Esophagus squamous epithelium (tissue), 5 donors: ENCODE data around the gene OSGIN1. TPM values are rescaled to one million over a fixed set of nuclear protein-coding genes. Genes with fewer than 3 reads are reported as not detected.

Experiments
- DNase-seq: peaks from one replicate; lab custom pipeline; 2025; lab: John Stamatoyannopoulos, UW
- H3K27ac ChIP-seq, 4 donors: fragments of 200-600 bp; sonication (generic); one replicate each; pipeline ENCODE4 v1.5.1; 2016 to 2019; ENCODE audit warnings: mild to moderate bottlenecking in 1 of 4
- H3K27me3 ChIP-seq, 4 donors: fragments of 200-600 bp; sonication (generic); 1 replicate in 3 of 4; 2 replicates in 1 of 4; pipeline versions ENCODE4 v1.5.1 to v1.6.0; 2017 to 2021; ENCODE audit warnings: antibody characterized with exemption in 1 of 4
- H3K36me3 ChIP-seq, 3 donors: fragments of 200-600 bp; sonication (generic); one replicate each; pipeline ENCODE4 v1.5.1; 2016 to 2019
- H3K4me1 ChIP-seq, 3 donors: fragments of 200-600 bp; sonication (generic); one replicate each; pipeline ENCODE4 v1.5.1; 2017 to 2019
- H3K4me3 ChIP-seq, 4 donors: fragments of 200-600 bp; sonication (generic); 1 replicate in 3 of 4; 2 replicates in 1 of 4; pipeline ENCODE4 v1.5.1; 2016 to 2019; ENCODE audit warnings: mild to moderate bottlenecking in 2 of 4, moderate library complexity in 1 of 4
- H3K9me3 ChIP-seq, 3 donors: fragments of 200-600 bp; sonication (generic); one replicate each; pipeline ENCODE4 v1.5.1; 2016 to 2019
- CTCF ChIP-seq, 6 experiments: fragments of 450-650 bp in 4 of 6; fragments of 200-600 bp in 2 of 6; sonication (generic) in 2 of 6; IDR thresholded peaks; one replicate each; pipeline ENCODE4 v1.5.1; 2016 to 2019; ENCODE audit warnings: antibody characterized with exemption in 6 of 6, mild to moderate bottlenecking in 4 of 6, moderate library complexity in 4 of 6
- POLR2A ChIP-seq, 4 donors: fragments of 450-650 bp; IDR thresholded peaks; one replicate each; pipeline ENCODE4 v1.6.1; 2017; ENCODE audit warnings: antibody characterized with exemption in 4 of 4, mild to moderate bottlenecking in 4 of 4, moderate library complexity in 3 of 4
- WGBS, 2 donors: methylation state at CpG; one replicate each; pipeline ENCODE4 v1.1.5; 2018; 5-methylcytosine and 5-hydroxymethylcytosine counted together
- intact Hi-C: fragments of 100-400 bp; cut with DNase I; formaldehyde crosslinking; loops from one replicate; pipeline ENCODE4 v1.15.0; 2022
- total RNA-seq, 4 donors: library from RNA; depleted of rRNA; stranded (reverse); fragments of >200 nt; gene quantifications; one replicate each; pipeline ENCODE4 v1.1.0, GENCODE V29; 2016
- donor health status: DM: yes; HTN: yes; CAD: no.

The OSGIN1 gene
- total RNA-seq, 4 donors from 2014 or later: 5.0 to 27.6 (median 11.1) TPM

DNA sequence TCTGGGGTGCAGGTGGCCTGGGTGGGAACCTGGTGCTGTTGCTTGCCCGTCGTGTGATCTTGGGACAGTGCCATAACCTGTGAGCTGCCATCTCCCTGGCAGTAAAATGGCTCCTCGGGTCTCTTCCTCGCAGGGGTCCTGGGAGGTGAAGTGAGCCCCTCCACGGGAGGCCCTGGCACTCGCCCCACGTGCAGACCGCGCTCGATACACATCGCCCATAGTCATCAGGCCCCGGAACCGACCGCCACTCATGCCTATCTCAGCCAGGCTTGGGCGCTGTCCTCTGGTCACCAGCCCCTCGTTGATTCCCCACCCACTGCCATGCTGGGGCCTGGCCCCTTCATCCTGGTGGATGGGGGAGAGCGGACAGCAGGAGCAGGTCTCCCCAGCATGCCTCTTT lies 21.5 kb upstream of the OSGIN1 start:
- intact Hi-C loops: no loop called here
- TF ChIP-seq POLR2A (IDR thresholded peaks at IDR 0.05): no peak
- TF ChIP-seq CTCF (IDR thresholded peaks at IDR 0.05): no peak
- Histone ChIP-seq H3K4me3 (no peak overlapping the region), H3K27me3 (peaks cover 0 to 22% (median 0%) of the 10 kb centered on the region in 4 donors), H3K27ac (no peak overlapping the region), H3K36me3 (no peaks in the 10 kb centered on the region), H3K9me3 (no peaks in the 10 kb centered on the region), H3K4me1 (peaks cover 6 to 28% (median 13%) of the 10 kb centered on the region in 3 donors)
- 60% methylated on average over 1 of the region's 17 CpGs; no CpG with 5 or more reads in 1 of the 2 donors for WGBS, 2 donors
- no peak for DNase-seq

DNA sequence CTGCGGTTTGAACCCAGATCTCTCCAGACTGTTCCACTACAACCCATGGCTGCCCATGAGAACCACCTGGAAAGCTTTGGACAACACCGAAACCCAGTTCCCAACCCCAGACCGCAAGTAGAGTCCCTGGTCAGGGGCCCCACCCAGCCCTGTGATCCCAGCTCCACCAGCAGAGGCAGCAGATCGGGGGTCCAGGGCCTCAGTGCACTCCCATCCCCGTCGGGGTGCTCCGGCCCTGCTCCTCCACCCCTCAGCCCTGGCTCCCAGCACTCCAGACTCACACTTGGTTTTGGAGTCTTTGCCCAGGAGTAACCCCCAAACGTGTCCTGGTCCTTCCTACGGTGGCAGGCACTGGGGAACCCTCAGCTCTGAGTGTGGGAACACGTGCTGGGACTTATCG lies 20.7 kb upstream of the OSGIN1 start:
- TF ChIP-seq CTCF (IDR thresholded peaks at IDR 0.05): no peak
- TF ChIP-seq POLR2A (IDR thresholded peaks at IDR 0.05): no peak
- Histone ChIP-seq H3K9me3 (no peaks in the 10 kb centered on the region), H3K36me3 (no peaks in the 10 kb centered on the region), H3K27me3 (peaks cover 0 to 22% (median 0%) of the 10 kb centered on the region in 4 donors), H3K4me3 (no peak overlapping the region), H3K4me1 (peaks cover 0 to 21% (median 13%) of the 10 kb centered on the region in 3 donors), H3K27ac (no peak overlapping the region)
- DNase-seq: no peak
- intact Hi-C loops: no loop called here
- WGBS, 2 donors: 90 to 100% methylated on average over 3 to 4 of the region's 11 CpGs

GRCh38 chr16:83932955-83933673 lies 19.9 kb upstream of the OSGIN1 start:
- WGBS, 2 donors: 83 to 87% methylated on average over 15 to 25 of the region's 25 CpGs

GRCh38 chr16:83933885-83934683 lies 19.0 kb upstream of the OSGIN1 start:
- 59 to 63% methylated on average over 26 to 28 of the region's 28 CpGs for WGBS, 2 donors
- H3K27me3 ChIP-seq: peaks cover 0 to 22% (median 0%) of the 10 kb centered on the region in 4 donors
- no peaks in the 10 kb centered on the region for H3K9me3 ChIP-seq
- H3K36me3 ChIP-seq: no peaks in the 10 kb centered on the region
- no peak for DNase-seq
- peaks cover 0 to 17% (median 13%) of the 10 kb centered on the region in 3 donors for H3K4me1 ChIP-seq
- intact Hi-C loops: no loop called here
- no peak overlapping the region for H3K4me3 ChIP-seq
- no peak overlapping the region for H3K27ac ChIP-seq
- TF ChIP-seq CTCF (IDR thresholded peaks at IDR 0.05) (no peak), POLR2A (IDR thresholded peaks at IDR 0.05) (no peak)

More at GRCh38 chr16:83932955-83933673, 19.9 kb upstream of the OSGIN1 start:
- Histone ChIP-seq H3K36me3 (no peaks in the 10 kb centered on the region), H3K4me1 (peaks cover 0 to 17% (median 13%) of the 10 kb centered on the region in 3 donors), H3K27ac (no peak overlapping the region), H3K9me3 (no peaks in the 10 kb centered on the region), H3K27me3 (peaks cover 0 to 22% (median 0%) of the 10 kb centered on the region in 4 donors), H3K4me3 (no peak overlapping the region)
- no peak for DNase-seq
- TF ChIP-seq POLR2A (IDR thresholded peaks at IDR 0.05) (no peak), CTCF (IDR thresholded peaks at IDR 0.05) (no peak)
- intact Hi-C loops: no loop called here

DNA sequence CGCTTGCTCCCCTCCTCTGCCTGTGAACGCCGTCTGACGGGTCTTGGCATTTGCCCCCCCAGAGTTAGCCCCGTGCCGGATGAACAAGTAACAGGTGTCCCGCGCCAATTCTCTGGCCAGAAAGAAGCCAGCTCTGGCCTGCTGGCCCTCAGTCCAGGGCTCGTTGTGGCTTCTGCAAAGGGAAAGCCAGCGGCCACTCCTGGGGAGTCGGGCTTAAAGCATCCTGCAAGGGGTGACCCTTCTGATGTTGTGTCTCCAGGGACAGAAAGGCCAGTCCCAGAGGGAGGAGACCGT lies 18.4 kb upstream of the OSGIN1 start:
- TF ChIP-seq POLR2A (IDR thresholded peaks at IDR 0.05) (no peak), CTCF (IDR thresholded peaks at IDR 0.05) (no peak)
- Histone ChIP-seq H3K27ac (no peak overlapping the region), H3K27me3 (peaks cover 0 to 22% (median 0%) of the 10 kb centered on the region in 4 donors), H3K36me3 (no peaks in the 10 kb centered on the region), H3K4me3 (no peak overlapping the region), H3K4me1 (peaks cover 0 to 17% (median 13%) of the 10 kb centered on the region in 3 donors), H3K9me3 (no peaks in the 10 kb centered on the region)
- intact Hi-C loops: no loop called here
- WGBS, 2 donors: 39 to 69% methylated on average over 2 to 4 of the region's 12 CpGs
- no peak for DNase-seq
